Stimulated activated CD4-positive, alpha-beta T cell treated with anti-CD3 and anti-CD28 coated beads, TNF-alpha, amount 100 ng/mL, for 4 hours (primary cell): ENCODE measurements around the gene DLG1.
"Not testable (repeated sequence)": the region's sequence is repeated elsewhere in the genome, so short reads cannot be mapped to it uniquely, and the experiment has no call there.

Experiments used
- DNase-seq, 3 experiments: peaks; one replicate each; pipeline ENCODE4 v3.0.0-alpha.2; 2020; ENCODE audit warnings: low read depth in 3 of 3

The DLG1 gene

GRCh38 chr3:197104738-197105137 lies 193.7 kb downstream of the DLG1 start:
- no peak for DNase-seq

DNA sequence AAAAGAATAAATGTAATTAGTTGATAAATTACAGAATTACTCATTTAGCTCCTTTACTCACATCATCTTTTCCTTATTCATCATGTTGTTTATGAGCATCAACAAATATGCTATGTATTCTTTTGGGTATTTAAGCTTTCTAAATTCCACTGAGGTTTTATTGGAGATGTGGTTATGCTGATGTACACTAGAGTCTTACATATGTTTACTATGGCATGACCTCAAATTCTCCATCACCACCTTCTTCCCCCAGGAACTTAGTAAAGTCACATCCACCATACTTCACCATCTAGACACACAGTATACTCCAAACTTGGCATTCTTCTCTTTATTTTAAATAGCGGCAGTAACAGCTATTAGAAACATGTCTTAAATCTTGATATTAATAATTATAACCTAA lies 194.6 kb downstream of the DLG1 start:
- DNase-seq, result no peak

GRCh38 chr3:197093871-197094270 lies 204.5 kb downstream of the DLG1 start:
- no peak for DNase-seq

- no peak for DNase-seq
Measured at GRCh38 chr3:197088370-197088769, 210.0 kb downstream of the DLG1 start.

DNA sequence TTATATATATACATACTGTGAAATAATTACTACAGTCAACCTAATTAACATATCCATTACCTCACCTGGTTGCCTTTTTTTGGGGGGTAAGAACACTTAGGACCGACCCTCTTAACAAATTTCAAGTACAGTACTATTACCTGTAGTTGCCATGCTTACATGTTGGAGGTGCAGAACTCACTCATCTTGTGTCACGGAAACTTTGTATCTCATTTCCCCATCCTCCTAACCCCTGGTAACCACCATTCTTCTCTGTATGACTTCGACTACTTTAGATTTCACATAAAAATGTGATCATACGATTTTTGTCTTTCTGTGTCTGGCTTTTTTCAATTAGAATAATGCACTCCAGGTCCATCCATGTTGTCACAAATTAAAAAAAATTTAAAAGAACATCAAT lies 213.3 kb downstream of the DLG1 start:
- no peak for DNase-seq

DNA sequence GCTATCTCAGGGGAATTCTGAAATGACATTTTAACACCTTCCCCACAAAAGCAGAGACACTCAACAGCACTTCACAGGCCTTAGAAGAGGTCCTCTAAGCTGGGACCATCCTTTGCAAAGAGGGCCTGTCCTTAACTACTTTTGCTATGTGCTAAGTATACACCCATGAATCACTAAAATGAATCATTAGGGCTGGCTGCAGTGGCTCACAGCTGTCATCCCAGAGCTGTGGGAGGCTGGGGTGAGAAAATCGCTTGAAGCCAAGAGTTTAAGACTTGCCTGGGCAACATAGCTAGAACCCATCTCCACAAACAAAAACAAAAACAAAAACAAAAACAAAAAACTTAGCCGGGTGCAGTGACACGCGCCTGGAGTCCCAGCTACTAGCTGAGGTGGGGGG lies 214.9 kb downstream of the DLG1 start:
- no peak for DNase-seq

DNA sequence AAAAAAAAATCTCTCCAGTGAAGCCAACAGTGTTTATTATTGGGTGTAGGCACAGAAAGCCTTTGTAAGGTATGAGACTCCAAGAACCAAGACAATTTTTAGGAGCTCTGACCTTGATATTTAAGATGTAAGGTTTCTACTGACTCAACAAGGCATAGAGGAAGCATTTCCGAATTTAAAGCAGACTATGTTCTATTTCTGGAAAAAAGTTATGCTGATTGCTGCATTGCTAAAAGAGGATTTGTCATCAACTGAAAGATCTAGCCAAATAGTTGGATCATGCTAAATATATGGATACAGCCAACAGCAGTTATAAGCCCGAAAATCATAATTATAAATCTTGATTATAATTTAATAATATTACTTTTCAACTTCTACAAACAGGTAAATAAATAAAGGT lies 215.5 kb downstream of the DLG1 start:
- DNase-seq, result no peak

DNA sequence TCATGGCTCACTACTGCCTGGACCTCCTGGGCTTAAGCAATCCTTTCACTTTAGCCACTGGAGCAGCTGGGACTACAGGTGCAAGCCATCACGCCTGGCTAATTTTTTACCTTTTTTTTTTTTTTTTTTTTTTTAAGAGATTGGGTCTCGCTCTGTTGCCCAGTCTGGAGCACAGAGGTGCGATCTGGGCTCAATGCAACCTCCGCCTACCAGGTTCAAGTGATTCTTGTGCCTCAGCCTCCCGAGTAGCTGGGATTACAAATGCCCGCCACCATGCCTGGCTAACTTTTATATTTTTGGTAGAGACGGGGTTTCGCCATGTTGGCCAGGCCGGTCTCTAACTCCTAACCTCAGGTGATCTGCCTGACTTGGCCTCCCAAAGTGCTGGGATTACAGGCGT lies 218.1 kb downstream of the DLG1 start:
- no peak for DNase-seq

DNA sequence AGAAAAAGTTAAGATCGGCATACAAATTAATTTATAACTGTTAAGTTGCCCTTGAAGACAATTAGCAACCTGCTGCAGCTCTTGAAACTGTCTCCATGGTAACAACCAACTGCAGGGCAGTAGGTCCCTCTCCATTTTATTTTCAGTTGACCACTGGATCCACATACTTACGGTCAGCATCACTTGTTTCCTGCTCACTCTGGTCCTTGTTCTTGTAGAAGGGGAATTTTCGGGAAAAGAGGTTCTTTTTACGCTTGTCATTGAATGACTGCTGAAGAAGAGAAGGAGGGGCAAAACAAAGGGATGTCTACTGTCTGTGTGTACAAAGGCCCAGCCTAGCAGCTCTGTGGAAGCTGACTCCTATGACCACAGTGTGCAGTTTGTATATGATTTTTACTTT lies 222.0 kb downstream of the DLG1 start:
- DNase-seq, result no peak

DNA sequence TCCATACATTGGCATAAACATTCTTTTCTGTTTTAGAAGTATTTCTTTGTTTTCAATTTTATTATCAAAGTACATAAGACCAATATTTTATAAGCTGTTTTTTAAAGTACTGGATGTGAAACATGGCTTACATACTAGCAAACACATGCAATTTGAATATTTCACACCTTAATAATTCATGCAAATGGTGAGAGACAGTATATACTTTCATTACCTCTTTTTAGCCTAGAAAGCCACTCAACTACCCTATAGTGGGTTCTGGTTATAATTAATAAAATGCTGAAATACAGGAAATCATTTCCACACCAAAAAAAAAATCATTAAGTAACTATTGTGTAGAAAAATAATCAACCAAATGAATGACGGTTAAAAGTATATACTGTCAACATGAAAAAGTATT lies 230.3 kb downstream of the DLG1 start:
- no peak for DNase-seq

- DNase-seq, result no peak
Measured at GRCh38 chr3:197064771-197065170, 233.6 kb downstream of the DLG1 start.

DNA sequence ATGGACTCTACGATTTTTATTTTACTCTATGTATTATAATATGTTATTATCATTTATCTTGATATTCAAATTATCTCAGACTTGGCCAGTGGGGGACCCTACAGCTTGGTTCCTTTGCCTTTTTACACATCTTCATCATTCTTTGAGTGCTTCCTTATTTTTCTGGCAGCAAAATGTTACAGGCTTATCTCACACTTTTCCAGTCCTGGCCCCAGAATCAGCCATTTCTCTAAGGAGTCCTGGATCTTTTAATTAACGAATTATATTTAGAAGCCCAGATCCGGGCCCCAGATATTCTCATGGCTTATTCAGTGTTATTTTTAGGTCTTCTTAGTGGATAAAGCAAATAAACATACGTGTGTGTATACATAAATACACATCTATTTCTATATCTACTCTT lies 236.0 kb downstream of the DLG1 start:
- no peak for DNase-seq

DNA sequence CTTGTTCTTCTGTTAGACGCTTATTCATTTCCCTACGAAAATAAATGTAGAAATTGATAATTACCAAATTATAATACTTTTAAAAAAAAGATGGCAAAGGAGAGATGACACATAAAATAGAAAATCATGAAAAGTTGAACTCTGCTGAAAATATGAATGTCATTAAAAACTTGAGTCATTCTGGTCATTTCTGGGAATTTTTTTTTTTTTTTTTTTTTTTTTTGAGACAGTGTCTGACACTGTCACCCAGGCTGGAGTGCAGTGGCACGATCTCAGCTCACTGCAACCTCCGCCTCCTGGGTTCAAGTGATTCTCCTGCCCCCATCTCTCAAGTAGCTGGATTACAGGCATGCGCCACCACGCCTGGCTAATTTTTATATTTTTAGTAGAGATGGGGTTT lies 246.8 kb downstream of the DLG1 start:
- DNase-seq, result not testable (repeated sequence)

DNA sequence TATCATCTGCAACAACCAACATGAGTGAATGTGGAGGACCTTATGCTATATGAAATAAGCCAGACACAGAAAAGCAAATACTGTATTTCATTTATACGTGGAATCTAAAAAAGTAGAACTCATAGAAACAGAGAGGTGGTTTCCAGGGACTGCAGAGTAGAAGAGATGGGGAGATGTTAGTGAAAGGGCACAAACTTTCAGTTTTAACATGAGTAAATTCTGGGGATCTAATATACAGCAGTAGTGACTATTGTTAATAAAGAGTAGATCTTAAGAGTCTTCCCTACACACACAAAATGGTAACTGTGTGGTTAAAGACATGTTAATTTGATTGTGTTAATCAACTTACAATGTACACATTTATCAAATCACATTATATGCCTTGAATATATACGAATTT lies 247.9 kb downstream of the DLG1 start:
- DNase-seq, result no peak

DNA sequence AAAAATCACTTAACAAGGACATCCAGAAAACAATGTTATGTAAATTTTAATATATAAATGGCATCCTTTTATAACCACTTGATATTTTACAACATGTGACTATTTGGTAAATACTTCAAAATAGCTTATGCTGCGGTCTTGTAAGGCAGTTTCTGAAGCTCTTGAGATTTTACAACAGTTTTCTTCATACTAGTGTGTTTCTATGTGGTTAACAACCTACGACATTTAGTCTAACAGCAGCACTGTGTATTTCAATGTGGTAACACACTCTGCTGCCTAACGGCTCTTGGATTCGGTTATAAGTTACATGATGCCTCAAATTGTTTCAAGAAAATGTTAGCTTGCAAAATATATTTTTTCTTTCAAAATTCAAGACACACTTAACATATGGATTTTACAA lies 255.9 kb downstream of the DLG1 start:
- no peak for DNase-seq

- DNase-seq, result no peak
Measured at GRCh38 chr3:197041875-197042488, 256.4 kb downstream of the DLG1 start.

DNA sequence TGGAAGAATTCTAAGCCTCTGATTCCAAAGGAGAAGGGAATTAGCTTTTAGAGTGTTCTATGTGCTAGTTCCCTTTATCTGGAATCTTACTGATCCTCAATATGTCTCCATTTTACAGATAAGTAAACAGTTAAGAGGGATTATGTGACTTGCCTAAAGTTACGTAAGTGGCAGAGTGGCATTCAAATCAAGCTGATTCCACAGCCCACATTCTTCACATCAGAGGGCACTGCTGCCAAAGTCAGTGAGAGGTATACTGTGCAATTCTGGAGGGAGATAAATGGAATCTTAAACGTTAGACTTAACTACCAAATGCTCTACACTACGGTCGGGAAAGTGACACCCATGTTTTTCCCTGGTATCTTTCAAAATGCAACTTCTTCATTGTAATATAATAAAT lies 257.8 kb downstream of the DLG1 start:
- DNase-seq, result no peak

DNA sequence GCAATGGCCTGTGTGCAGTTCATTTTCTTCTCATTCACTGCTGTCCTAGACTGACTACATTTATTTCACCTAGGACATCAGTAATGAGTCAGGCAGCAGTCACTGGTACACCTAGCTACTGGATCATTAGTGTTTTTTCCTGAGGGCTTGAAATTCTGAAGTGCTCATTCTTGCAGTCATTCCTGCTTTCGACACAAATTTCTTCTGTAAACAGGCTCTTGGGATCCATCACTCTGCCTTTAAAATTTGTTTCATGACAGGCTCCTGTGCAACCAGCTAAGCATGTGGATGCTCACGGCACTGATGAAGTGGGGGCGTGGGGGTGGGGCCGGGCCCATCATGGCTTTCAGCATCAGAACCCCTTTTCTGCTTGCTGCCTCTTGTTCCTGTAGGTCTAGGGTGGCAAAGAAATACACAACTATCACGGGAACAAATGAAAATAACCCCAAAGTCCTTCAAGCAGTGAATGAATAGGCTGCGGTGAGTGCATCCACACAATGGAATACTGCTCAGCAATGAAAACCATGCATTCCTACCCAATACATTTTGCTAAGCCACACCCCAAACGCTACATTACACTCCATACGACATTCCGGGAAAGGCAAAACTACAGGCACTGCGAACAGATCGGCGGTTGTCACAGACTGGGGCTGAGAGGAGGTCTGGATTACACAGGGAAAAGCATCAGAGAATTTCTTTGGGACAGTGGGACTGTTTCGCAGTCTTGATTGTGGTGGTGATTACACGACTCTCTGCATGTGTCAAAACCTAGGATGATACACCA lies 259.5 kb downstream of the DLG1 start:
- DNase-seq, result no peak

DNA sequence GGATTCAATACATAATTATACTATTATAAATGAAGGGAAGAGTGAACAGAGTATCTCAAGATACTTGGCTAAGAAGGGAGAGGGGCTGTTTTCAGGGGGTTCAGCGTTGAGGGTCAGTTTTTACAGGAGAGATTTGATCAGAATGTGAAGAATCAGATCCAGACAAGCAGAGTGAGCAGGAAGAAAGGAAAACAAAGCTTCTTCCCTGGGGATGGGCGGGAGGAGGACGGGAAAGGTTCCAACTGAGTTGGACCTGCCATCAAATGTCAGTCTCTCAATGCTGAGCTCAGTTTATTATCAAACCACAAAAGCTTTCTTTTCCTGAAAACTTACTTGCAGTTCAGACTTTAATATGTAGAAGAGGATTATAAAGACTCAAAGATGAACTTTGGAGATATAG lies 262.8 kb downstream of the DLG1 start:
- DNase-seq, result no peak

GRCh38 chr3:197034778-197035177 lies 263.6 kb downstream of the DLG1 start:
- not testable (repeated sequence) for DNase-seq

GRCh38 chr3:197033764-197034163 lies 264.6 kb downstream of the DLG1 start:
- DNase-seq, result not testable (repeated sequence)

- no peak for DNase-seq
Measured at GRCh38 chr3:197031315-197032285, 266.8 kb downstream of the DLG1 start.
